H9 (cell line): ENCODE measurements around the gene TEX44. TPM values are rescaled to one million over a fixed set of nuclear protein-coding genes. Genes with fewer than 3 reads are reported as not detected.

Source experiments
- DNase-seq: peaks from one replicate; pipeline ENCODE4 v3.0.0-alpha.2; 2017
- H2AFZ ChIP-seq: one replicate; pipeline ENCODE4 v1.6.1; 2013; ENCODE audit warnings: mild to moderate bottlenecking, low read length, control low read depth, moderate library complexity
- H2AK5ac ChIP-seq: 2 replicates; pipeline ENCODE4 v1.6.1; 2013; ENCODE audit warnings: low read length, control low read depth, mixed read lengths; ENCODE audit not compliant: insufficient read length
- H2BK120ac ChIP-seq: one replicate; pipeline ENCODE4 v1.6.1; 2013; ENCODE audit warnings: low read depth, mild to moderate bottlenecking, low read length, control low read depth, inconsistent platforms; ENCODE audit not compliant: poor library complexity, severe bottlenecking
- H2BK12ac ChIP-seq: 2 replicates; pipeline ENCODE4 v1.6.1; 2013; ENCODE audit warnings: low read length, control low read depth, mixed read lengths, low read depth; ENCODE audit not compliant: insufficient read length
- H2BK15ac ChIP-seq: 2 replicates; pipeline ENCODE4 v1.6.1; 2013; ENCODE audit warnings: low read depth, low read length, control low read depth
- H2BK20ac ChIP-seq: one replicate; pipeline ENCODE4 v1.6.1; 2013; ENCODE audit warnings: low read depth, mild to moderate bottlenecking, low read length, control low read depth, inconsistent platforms; ENCODE audit not compliant: poor library complexity, severe bottlenecking
- H2BK5ac ChIP-seq: 2 replicates; pipeline ENCODE4 v1.6.1; 2013; ENCODE audit warnings: low read length, control low read depth, mixed read lengths; ENCODE audit not compliant: insufficient read length
- H3K14ac ChIP-seq: 2 replicates; pipeline ENCODE4 v1.6.1; 2013; ENCODE audit warnings: low read length, control low read depth; ENCODE audit not compliant: insufficient read depth
- H3K18ac ChIP-seq: 2 replicates; pipeline ENCODE4 v1.6.1; 2013; ENCODE audit warnings: low read depth, mild to moderate bottlenecking, mixed read lengths, low read length, control low read depth; ENCODE audit not compliant: insufficient read length
- H3K23ac ChIP-seq: 2 replicates; pipeline ENCODE4 v1.6.1; 2013; ENCODE audit warnings: low read length, control low read depth, mixed read lengths, low read depth; ENCODE audit not compliant: insufficient read length
- H3K23me2 ChIP-seq: 2 replicates; pipeline ENCODE4 v1.6.1; 2013; ENCODE audit warnings: low read depth, mild to moderate bottlenecking, mixed read lengths, low read length, control low read depth; ENCODE audit not compliant: insufficient read length, poor library complexity, severe bottlenecking
- H3K27ac ChIP-seq: 2 replicates; pipeline ENCODE4 v1.5.1; 2013; ENCODE audit warnings: low read length, control low read depth, mixed read lengths, low read depth; ENCODE audit not compliant: insufficient read length
- H3K27me3 ChIP-seq: 2 replicates; pipeline ENCODE4 v1.6.1; 2013; ENCODE audit warnings: low read length, control low read depth, inconsistent platforms; ENCODE audit not compliant: insufficient read depth
- H3K4ac ChIP-seq: 2 replicates; pipeline ENCODE4 v1.6.1; 2013; ENCODE audit warnings: low read depth, mild to moderate bottlenecking, control low read depth, inconsistent platforms, low read length, moderate library complexity
- H3K4me1 ChIP-seq: 2 replicates; pipeline ENCODE4 v1.6.1; 2013; ENCODE audit warnings: low read length, control low read depth, inconsistent platforms; ENCODE audit not compliant: insufficient read depth
- H3K4me2 ChIP-seq: 2 replicates; pipeline ENCODE4 v1.6.1; 2013; ENCODE audit warnings: low read length, control low read depth, mixed read lengths; ENCODE audit not compliant: insufficient read length, insufficient read depth
- H3K56ac ChIP-seq: 2 replicates; pipeline ENCODE4 v1.6.1; 2013; ENCODE audit warnings: low read depth, mild to moderate bottlenecking, mixed read lengths, low read length, control low read depth; ENCODE audit not compliant: insufficient read length
- H3K79me1 ChIP-seq: 2 replicates; pipeline ENCODE4 v1.6.1; 2013; ENCODE audit warnings: low read depth, mild to moderate bottlenecking, moderate library complexity, low read length, control low read depth, inconsistent platforms; ENCODE audit not compliant: insufficient read depth, poor library complexity, severe bottlenecking
- H3K79me2 ChIP-seq: 2 replicates; pipeline ENCODE4 v1.6.1; 2013; ENCODE audit warnings: low read length, control low read depth, inconsistent platforms; ENCODE audit not compliant: insufficient read depth
- H3K9ac ChIP-seq: 2 replicates; pipeline ENCODE4 v1.6.1; 2013; ENCODE audit warnings: low read length, control low read depth, mixed read lengths; ENCODE audit not compliant: insufficient read length; ENCODE audit errors: extremely low read depth
- H3K9me3 ChIP-seq: one replicate; pipeline ENCODE4 v1.6.1; 2013; ENCODE audit warnings: low read depth, low read length, inconsistent platforms; ENCODE audit not compliant: control insufficient read depth
- H3T11ph ChIP-seq: one replicate; pipeline ENCODE4 v1.6.1; 2013; ENCODE audit warnings: mild to moderate bottlenecking, low read length, control low read depth, inconsistent platforms
- H4K20me1 ChIP-seq: one replicate; pipeline ENCODE4 v1.6.1; 2013; ENCODE audit not compliant: control insufficient read depth, insufficient read length, insufficient read depth
- H4K5ac ChIP-seq: 2 replicates; pipeline ENCODE4 v1.6.1; 2013; ENCODE audit warnings: low read depth, mild to moderate bottlenecking, mixed read lengths, low read length, control low read depth; ENCODE audit not compliant: insufficient read length
- H4K8ac ChIP-seq: replicated peaks from 2 replicates; pipeline ENCODE4 v1.6.1; 2013; ENCODE audit warnings: low read length, control low read depth, mixed read lengths, low read depth; ENCODE audit not compliant: insufficient read length
- H4K91ac ChIP-seq: 2 replicates; pipeline ENCODE4 v1.6.1; 2013; ENCODE audit warnings: low read depth, mild to moderate bottlenecking, moderate library complexity, mixed read lengths, low read length, control low read depth; ENCODE audit not compliant: insufficient read length
- H3K27ac Mint-ChIP-seq, 3 experiments: 2 replicates in 2 of 3; 3 replicates in 1 of 3; pipeline ENCODE4 v1.8.0; 2020 to 2021; ENCODE audit warnings: mixed read lengths in 3 of 3, mild to moderate bottlenecking in 1 of 3, moderate library complexity in 1 of 3
- H3K27me3 Mint-ChIP-seq: 2 replicates; pipeline ENCODE4 v1.8.0; 2021; ENCODE audit warnings: low read depth, mild to moderate bottlenecking, moderate library complexity, mixed read lengths
- H3K36me3 Mint-ChIP-seq, 3 experiments: 2 replicates in 2 of 3; 3 replicates in 1 of 3; pipeline ENCODE4 v1.8.0; 2020 to 2021; ENCODE audit warnings: low read depth in 3 of 3, mixed read lengths in 3 of 3; ENCODE audit not compliant: insufficient read depth in 1 of 3
- H3K4me1 Mint-ChIP-seq, 2 experiments: 2 replicates each; pipeline ENCODE4 v1.8.0; 2020; ENCODE audit warnings: mixed read lengths in 2 of 2
- H3K4me3 Mint-ChIP-seq, 2 experiments: 2 replicates in 1 of 2; 3 replicates in 1 of 2; pipeline ENCODE4 v1.8.0; 2020 to 2021; ENCODE audit warnings: mild to moderate bottlenecking in 2 of 2, mixed read lengths in 2 of 2, moderate library complexity in 1 of 2
- H3K9me3 Mint-ChIP-seq, 2 experiments: 2 replicates in 1 of 2; 3 replicates in 1 of 2; pipeline ENCODE4 v1.8.0; 2020; ENCODE audit warnings: mild to moderate bottlenecking in 2 of 2, mixed read lengths in 2 of 2, moderate library complexity in 1 of 2
- WGBS: extraction: QIAGEN DNeasy Blood & Tissue Kit; methylation state at CpG from one replicate; pipeline ENCODE4 v1.1.7; 2013; ENCODE audit warnings: missing lambda C conversion rate, low lambda C conversion rate, mixed read lengths; ENCODE audit not compliant: insufficient read length; ENCODE audit errors: extremely low coverage; 5-methylcytosine and 5-hydroxymethylcytosine counted together
- total RNA-seq: library from RNA; stranded (reverse); gene quantifications from 2 replicates; pipeline ENCODE4 v1.2.1, GENCODE V29; 2021
- TF ChIP-seq, protein P1 (sequence below): fragments of 200-600 bp; sonication (generic); conservative IDR thresholded peaks from 3 replicates; pipeline ENCODE4 v1.8.0; 2021; ENCODE audit warnings: antibody characterized with exemption, mild to moderate bottlenecking

Gene TEX44
- total RNA-seq, 1 experiment from 2014 or later: not detected

DNA sequence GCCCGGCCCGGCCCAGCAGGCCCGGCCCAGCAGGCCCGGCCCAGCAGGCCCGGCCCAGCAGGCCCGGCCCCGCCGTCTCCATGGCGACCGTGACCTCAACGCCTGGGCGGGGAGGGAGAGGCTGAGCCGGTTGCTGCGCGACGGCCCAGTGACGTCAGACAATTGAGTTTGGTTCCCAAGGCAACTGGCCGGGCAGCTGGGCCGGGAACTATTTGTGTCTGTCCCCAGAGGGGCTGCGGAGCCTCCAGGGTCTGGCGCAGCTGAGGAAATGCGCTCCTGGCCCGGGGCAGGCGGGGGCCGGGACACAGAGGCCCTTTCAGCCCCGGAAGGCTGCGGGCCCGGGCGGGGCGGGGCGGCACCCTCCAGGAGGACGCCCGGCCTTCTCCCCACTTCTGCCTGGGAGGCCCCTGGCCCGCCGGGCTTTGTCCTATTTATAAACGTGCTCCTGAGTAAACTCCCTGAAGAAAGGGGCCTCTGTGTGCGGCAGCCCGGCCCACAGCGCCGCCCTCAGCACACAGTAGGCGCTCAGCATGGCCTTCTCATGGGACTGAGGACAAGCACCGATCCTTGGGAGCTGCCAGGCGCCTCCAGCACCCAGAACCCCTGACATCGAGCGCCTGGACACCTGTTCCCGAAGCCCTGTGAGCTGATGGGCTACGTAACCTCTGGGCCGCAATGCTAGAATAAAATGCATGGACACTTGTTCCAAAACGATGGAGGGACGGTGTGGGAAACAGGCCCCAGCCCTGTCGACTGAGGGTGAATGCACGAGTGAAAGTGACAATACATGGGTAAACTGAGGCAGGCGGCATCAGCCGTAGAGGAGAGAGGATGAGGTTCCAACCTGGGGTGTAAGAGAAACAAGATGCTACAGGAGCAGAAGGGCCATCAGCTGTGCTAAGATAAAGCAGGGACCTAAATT is 12.3 kb downstream of the TEX44 start:
- Histone ChIP-seq H2BK15ac (peak overlapping the region; percentile 6; the same call in 1 of the 2 replicates), H3K27me3 (no peaks in the 10 kb centered on the region), H3K56ac (no peak overlapping the region), H3K79me1 (no peaks in the 10 kb centered on the region), H3K79me2 (no peaks in the 10 kb centered on the region), H3K9me3 (no peaks in the 10 kb centered on the region), H3K14ac (peak overlapping the region; percentile 87; the same call in 1 of the 2 replicates), H3K4me2 (peak overlapping the region; percentile 18), H2BK120ac (peak overlapping the region; percentile 98), H2BK5ac (no peak overlapping the region), H3K4ac (peak overlapping the region; percentile 78; the same call in 1 of the 2 replicates), H2BK12ac (no peak overlapping the region), H3K18ac (peak overlapping the region; percentile 98), H3K9ac (no peak overlapping the region), H3K23me2 (no peaks in the 10 kb centered on the region), H2BK20ac (no peak overlapping the region), H4K20me1 (no peaks in the 10 kb centered on the region), H3K27ac (peak overlapping the region; percentile 18), H4K91ac (peak overlapping the region; percentile 68), H2AFZ (no peak overlapping the region), H4K8ac (no peak overlapping the region), H3K23ac (no peak overlapping the region), H3T11ph (peak overlapping the region; percentile 55), H4K5ac (no peak overlapping the region), H2AK5ac (no peak overlapping the region), H3K4me1 (no peaks in the 10 kb centered on the region; the same call in 1 of the 2 replicates)
- peak; percentile 99 for DNase-seq
- peak overlapping the region in 2 of 3 experiments; percentile 59 to 96; a peak in 5 of 7 replicates for H3K27ac Mint-ChIP-seq
- H3K9me3 Mint-ChIP-seq: no peaks in the 10 kb centered on the region
- H3K4me1 Mint-ChIP-seq: peaks cover 32 to 43% of the 10 kb centered on the region in 2 experiments
- TF ChIP-seq, protein P1, sequence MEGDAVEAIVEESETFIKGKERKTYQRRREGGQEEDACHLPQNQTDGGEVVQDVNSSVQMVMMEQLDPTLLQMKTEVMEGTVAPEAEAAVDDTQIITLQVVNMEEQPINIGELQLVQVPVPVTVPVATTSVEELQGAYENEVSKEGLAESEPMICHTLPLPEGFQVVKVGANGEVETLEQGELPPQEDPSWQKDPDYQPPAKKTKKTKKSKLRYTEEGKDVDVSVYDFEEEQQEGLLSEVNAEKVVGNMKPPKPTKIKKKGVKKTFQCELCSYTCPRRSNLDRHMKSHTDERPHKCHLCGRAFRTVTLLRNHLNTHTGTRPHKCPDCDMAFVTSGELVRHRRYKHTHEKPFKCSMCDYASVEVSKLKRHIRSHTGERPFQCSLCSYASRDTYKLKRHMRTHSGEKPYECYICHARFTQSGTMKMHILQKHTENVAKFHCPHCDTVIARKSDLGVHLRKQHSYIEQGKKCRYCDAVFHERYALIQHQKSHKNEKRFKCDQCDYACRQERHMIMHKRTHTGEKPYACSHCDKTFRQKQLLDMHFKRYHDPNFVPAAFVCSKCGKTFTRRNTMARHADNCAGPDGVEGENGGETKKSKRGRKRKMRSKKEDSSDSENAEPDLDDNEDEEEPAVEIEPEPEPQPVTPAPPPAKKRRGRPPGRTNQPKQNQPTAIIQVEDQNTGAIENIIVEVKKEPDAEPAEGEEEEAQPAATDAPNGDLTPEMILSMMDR: peak; percentile 24; the same call in 1 of the 3 replicates
- H3K4me3 Mint-ChIP-seq: peak overlapping the region; percentile 45 to 68
- no CpG with 5 or more reads among the region's 54 CpGs for WGBS
- H3K36me3 Mint-ChIP-seq: peaks cover 0 to 1% (median 0%) of the 10 kb centered on the region in 3 experiments; a peak in 2 of 7 replicates
- no peaks in the 10 kb centered on the region; the same call in none of the 2 replicates for H3K27me3 Mint-ChIP-seq
